Measurements from ENCODE around the gene PCSK5.

PCSK5 gene

GRCh38 chr9:76247426-76247825 is 357.0 kb downstream of the PCSK5 start:
- Histone ChIP-seq H3K9me3 (ENCODE audit: control insufficient read depth, insufficient read depth, low read length) (no peaks in the 10 kb centered on the region), H3K4me1 (ENCODE audit: control insufficient read depth, insufficient read depth, low read length) (no peaks in the 10 kb centered on the region), H3K27me3 (ENCODE audit: control insufficient read depth, insufficient read depth, low read length) (no peaks in the 10 kb centered on the region), H3K4me3 (ENCODE audit: low read length) (no peak overlapping the region), H3K27ac (ENCODE audit: low read length) (no peak overlapping the region), H3K36me3 (ENCODE audit: control insufficient read depth, insufficient read depth, low read length) (no peaks in the 10 kb centered on the region)
- no peak for DNase-seq (ENCODE audit: low read depth, low spot score)
- no CpG with 5 or more reads among the region's 2 CpGs for WGBS (ENCODE audit: insufficient coverage, insufficient read length)

DNA sequence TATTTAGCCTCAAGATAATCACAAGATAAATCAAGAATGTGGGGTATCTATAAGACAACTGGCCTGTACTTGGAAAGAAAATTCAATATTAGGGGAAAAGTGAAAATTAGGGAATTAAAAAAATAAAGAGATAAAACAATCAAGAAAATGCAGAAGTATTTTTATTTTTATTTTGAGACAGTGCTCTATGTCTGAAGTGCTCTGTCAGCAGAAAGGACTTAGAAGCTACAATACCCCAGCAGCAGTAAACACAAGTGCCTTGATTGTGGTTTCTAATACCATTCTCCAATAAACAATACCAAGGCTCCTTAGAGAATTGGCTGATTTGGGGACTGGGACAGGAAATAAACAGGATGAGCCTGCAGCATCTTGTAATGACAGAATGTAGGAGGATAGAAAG is 358.8 kb downstream of the PCSK5 start:
- no peak overlapping the region for H3K27ac ChIP-seq (ENCODE audit: low read length)
- no peaks in the 10 kb centered on the region for H3K27me3 ChIP-seq (ENCODE audit: control insufficient read depth, insufficient read depth, low read length)
- H3K9me3 ChIP-seq (ENCODE audit: control insufficient read depth, insufficient read depth, low read length), result no peaks in the 10 kb centered on the region
- H3K36me3 ChIP-seq (ENCODE audit: control insufficient read depth, insufficient read depth, low read length), result no peaks in the 10 kb centered on the region
- no peak overlapping the region for H3K4me3 ChIP-seq (ENCODE audit: low read length)
- H3K4me1 ChIP-seq (ENCODE audit: control insufficient read depth, insufficient read depth, low read length), result no peaks in the 10 kb centered on the region
- no peak for DNase-seq (ENCODE audit: low read depth, low spot score)

DNA sequence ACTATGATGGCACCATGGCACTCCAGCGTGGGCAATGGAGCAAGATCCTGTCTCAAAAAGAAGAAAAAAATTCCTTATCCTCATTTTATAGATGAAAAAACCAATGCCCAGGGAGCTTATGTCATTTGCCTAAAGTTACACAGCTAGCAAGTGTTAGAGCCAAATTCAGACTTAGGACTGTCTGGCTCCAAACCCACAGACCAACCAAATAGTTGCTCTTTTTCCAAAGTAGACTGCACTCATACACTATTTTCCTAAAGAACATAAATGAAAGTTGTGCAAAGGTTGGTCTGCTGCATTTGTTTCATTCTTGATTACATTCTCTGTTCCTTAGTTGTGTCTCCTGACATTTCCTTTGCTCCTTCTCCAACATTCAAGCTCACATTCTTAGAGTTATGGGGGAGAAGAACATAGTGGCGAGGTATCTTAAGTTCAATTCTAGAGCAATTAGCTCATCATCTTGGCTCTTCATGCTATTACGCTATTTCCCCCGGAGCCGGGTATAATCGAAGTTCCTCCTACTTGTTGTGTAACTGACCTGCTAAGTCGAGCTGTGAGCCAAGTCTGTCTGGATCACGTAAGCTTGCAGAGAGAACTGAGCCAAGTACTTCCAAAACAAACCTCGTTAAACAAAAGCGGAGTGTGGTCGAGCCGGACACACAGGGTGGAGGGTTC is 365.4 kb downstream of the PCSK5 start:
- H3K4me1 ChIP-seq (ENCODE audit: control insufficient read depth, insufficient read depth, low read length), result no peaks in the 10 kb centered on the region

DNA sequence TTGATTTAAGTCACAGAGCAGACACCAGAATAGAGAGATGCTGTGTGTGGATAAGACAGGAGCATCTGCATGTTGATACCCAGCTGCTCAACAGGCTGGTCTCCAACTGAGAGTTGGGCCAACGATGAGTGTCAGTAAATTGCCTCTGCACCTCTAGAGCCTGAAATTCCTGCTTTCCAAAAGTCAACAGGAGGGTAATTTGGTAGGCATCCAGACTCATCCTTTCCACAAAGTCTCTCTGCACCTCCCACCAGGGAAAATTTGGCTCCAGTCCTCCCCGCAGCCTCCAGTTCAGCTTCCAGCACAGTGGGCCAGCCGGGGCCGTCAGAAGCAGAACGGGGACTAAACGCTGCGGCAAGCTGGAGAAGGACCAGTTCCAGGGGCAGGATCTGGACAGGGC is 366.8 kb downstream of the PCSK5 start:
- Histone ChIP-seq H3K9me3 (ENCODE audit: control insufficient read depth, insufficient read depth, low read length) (no peaks in the 10 kb centered on the region), H3K4me3 (ENCODE audit: low read length) (no peak overlapping the region), H3K4me1 (ENCODE audit: control insufficient read depth, insufficient read depth, low read length) (no peaks in the 10 kb centered on the region), H3K36me3 (ENCODE audit: control insufficient read depth, insufficient read depth, low read length) (no peaks in the 10 kb centered on the region), H3K27me3 (ENCODE audit: control insufficient read depth, insufficient read depth, low read length) (no peaks in the 10 kb centered on the region), H3K27ac (ENCODE audit: low read length) (no peak overlapping the region)
- DNase-seq (ENCODE audit: low read depth, low spot score), result no peak
- WGBS (ENCODE audit: insufficient coverage, insufficient read length), result no CpG with 5 or more reads among the region's 7 CpGs

More for the DNA sequence above, 365.4 kb downstream of the PCSK5 start:
- H3K9me3 ChIP-seq (ENCODE audit: control insufficient read depth, insufficient read depth, low read length), result no peaks in the 10 kb centered on the region
- H3K36me3 ChIP-seq (ENCODE audit: control insufficient read depth, insufficient read depth, low read length), result no peaks in the 10 kb centered on the region
- no peak overlapping the region for H3K27ac ChIP-seq (ENCODE audit: low read length)
- no peak for DNase-seq (ENCODE audit: low read depth, low spot score)
- no peaks in the 10 kb centered on the region for H3K27me3 ChIP-seq (ENCODE audit: control insufficient read depth, insufficient read depth, low read length)
- no CpG with 5 or more reads among the region's 12 CpGs for WGBS (ENCODE audit: insufficient coverage, insufficient read length)
- no peak overlapping the region for H3K4me3 ChIP-seq (ENCODE audit: low read length)

GRCh38 chr9:76266649-76267283 is 376.3 kb downstream of the PCSK5 start:
- Histone ChIP-seq H3K4me1 (ENCODE audit: control insufficient read depth, insufficient read depth, low read length) (no peaks in the 10 kb centered on the region), H3K27ac (ENCODE audit: low read length) (no peak overlapping the region), H3K36me3 (ENCODE audit: control insufficient read depth, insufficient read depth, low read length) (no peaks in the 10 kb centered on the region), H3K4me3 (ENCODE audit: low read length) (no peak overlapping the region), H3K27me3 (ENCODE audit: control insufficient read depth, insufficient read depth, low read length) (no peaks in the 10 kb centered on the region; the same call in 1 of the 2 replicates), H3K9me3 (ENCODE audit: control insufficient read depth, insufficient read depth, low read length) (no peaks in the 10 kb centered on the region)
- no peak for DNase-seq (ENCODE audit: low read depth, low spot score)
- no CpG with 5 or more reads among the region's 1 CpG for WGBS (ENCODE audit: insufficient coverage, insufficient read length)

GRCh38 chr9:76267284-76267652 is 376.8 kb downstream of the PCSK5 start:
- H3K27me3 ChIP-seq (ENCODE audit: control insufficient read depth, insufficient read depth, low read length), result no peaks in the 10 kb centered on the region; the same call in 1 of the 2 replicates
- H3K4me1 ChIP-seq (ENCODE audit: control insufficient read depth, insufficient read depth, low read length), result no peaks in the 10 kb centered on the region
- H3K36me3 ChIP-seq (ENCODE audit: control insufficient read depth, insufficient read depth, low read length), result no peaks in the 10 kb centered on the region
- no peak overlapping the region for H3K4me3 ChIP-seq (ENCODE audit: low read length)
- no peak for DNase-seq (ENCODE audit: low read depth, low spot score)
- no peak overlapping the region for H3K27ac ChIP-seq (ENCODE audit: low read length)
- no peaks in the 10 kb centered on the region for H3K9me3 ChIP-seq (ENCODE audit: control insufficient read depth, insufficient read depth, low read length)
- WGBS (ENCODE audit: insufficient coverage, insufficient read length), result no CpG with 5 or more reads among the region's 3 CpGs

- Histone ChIP-seq H3K9me3 (ENCODE audit: control insufficient read depth, insufficient read depth, low read length) (no peaks in the 10 kb centered on the region), H3K4me3 (ENCODE audit: low read length) (no peak overlapping the region), H3K27ac (ENCODE audit: low read length) (no peak overlapping the region), H3K4me1 (ENCODE audit: control insufficient read depth, insufficient read depth, low read length) (no peaks in the 10 kb centered on the region), H3K27me3 (ENCODE audit: control insufficient read depth, insufficient read depth, low read length) (no peaks in the 10 kb centered on the region; the same call in 1 of the 2 replicates), H3K36me3 (ENCODE audit: control insufficient read depth, insufficient read depth, low read length) (no peaks in the 10 kb centered on the region)
- WGBS (ENCODE audit: insufficient coverage, insufficient read length), result no CpG with 5 or more reads among the region's 2 CpGs
- no peak for DNase-seq (ENCODE audit: low read depth, low spot score)
Measured at GRCh38 chr9:76269789-76270188, 379.3 kb downstream of the PCSK5 start.

DNA sequence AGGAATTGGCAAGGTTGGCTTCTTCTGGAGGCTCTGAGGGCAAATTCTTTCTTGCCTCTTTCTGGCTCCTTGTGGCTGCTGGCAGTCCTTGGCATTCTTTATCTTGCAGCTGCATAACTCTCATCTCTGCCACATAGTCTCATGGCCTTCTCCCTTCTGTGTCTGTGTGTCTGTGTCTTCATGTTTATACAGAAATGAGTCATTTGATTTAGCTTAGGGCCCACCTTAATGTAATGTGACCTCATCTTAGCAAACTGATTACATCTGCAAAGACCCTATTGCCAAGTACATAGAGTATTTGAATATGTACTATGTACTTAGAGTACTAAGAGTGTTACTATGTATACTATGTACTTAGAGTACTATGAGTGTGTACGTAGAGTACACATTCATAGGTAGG is 381.3 kb downstream of the PCSK5 start:
- no CpG with 5 or more reads among the region's 1 CpG for WGBS (ENCODE audit: insufficient coverage, insufficient read length)
- Histone ChIP-seq H3K36me3 (ENCODE audit: control insufficient read depth, insufficient read depth, low read length) (no peaks in the 10 kb centered on the region), H3K4me1 (ENCODE audit: control insufficient read depth, insufficient read depth, low read length) (no peaks in the 10 kb centered on the region), H3K27me3 (ENCODE audit: control insufficient read depth, insufficient read depth, low read length) (no peaks in the 10 kb centered on the region; the same call in 1 of the 2 replicates), H3K9me3 (ENCODE audit: control insufficient read depth, insufficient read depth, low read length) (no peaks in the 10 kb centered on the region), H3K27ac (ENCODE audit: low read length) (no peak overlapping the region), H3K4me3 (ENCODE audit: low read length) (no peak overlapping the region)
- DNase-seq (ENCODE audit: low read depth, low spot score), result no peak

DNA sequence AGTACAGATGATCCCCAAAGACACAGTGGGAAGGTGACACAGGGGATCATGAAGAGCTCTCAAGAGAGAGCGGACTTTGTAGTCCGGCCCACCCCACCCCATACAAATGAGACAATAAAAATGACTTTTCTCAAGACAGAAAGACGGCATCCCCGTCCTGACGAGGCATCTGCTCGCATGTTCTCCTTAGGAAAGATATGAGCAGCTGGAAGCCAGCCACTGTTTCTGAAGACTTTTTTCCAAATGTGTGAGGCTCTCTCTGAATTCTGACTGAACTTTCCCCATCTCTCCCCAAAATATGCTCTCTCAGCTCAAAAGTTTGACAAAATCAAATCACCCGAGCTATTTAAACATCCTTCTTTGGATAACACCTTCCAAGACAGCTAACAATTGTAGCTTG is 398.6 kb downstream of the PCSK5 start:
- H3K4me1 ChIP-seq (ENCODE audit: control insufficient read depth, insufficient read depth, low read length), result no peaks in the 10 kb centered on the region
- no CpG with 5 or more reads among the region's 7 CpGs for WGBS (ENCODE audit: insufficient coverage, insufficient read length)
- no peak for DNase-seq (ENCODE audit: low read depth, low spot score)
- H3K27me3 ChIP-seq (ENCODE audit: control insufficient read depth, insufficient read depth, low read length), result no peaks in the 10 kb centered on the region
- no peaks in the 10 kb centered on the region for H3K9me3 ChIP-seq (ENCODE audit: control insufficient read depth, insufficient read depth, low read length)
- H3K4me3 ChIP-seq (ENCODE audit: low read length), result no peak overlapping the region
- H3K36me3 ChIP-seq (ENCODE audit: control insufficient read depth, insufficient read depth, low read length), result no peaks in the 10 kb centered on the region
- H3K27ac ChIP-seq (ENCODE audit: low read length), result no peak overlapping the region

DNA sequence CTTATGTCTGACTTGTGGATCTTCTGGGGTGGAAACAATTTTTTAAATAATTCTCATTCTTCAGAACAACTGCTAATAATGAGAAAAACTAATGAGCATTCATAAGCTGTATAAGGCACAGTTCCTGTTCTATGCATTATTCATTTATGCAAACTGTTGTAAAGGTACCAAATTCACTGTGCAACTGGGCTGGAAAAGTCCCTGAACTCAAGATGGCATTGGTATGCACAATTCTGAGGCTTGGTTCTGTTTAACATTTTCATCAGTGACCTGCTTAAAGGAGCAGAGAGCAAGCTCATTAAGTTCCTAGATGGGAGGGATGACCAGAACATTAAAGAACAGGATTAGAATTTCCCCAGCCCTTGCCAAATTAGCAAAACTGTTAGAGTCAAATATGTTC is 399.2 kb downstream of the PCSK5 start:
- Histone ChIP-seq H3K4me3 (ENCODE audit: low read length) (no peak overlapping the region), H3K27ac (ENCODE audit: low read length) (no peak overlapping the region), H3K36me3 (ENCODE audit: control insufficient read depth, insufficient read depth, low read length) (no peaks in the 10 kb centered on the region), H3K9me3 (ENCODE audit: control insufficient read depth, insufficient read depth, low read length) (no peaks in the 10 kb centered on the region), H3K27me3 (ENCODE audit: control insufficient read depth, insufficient read depth, low read length) (no peaks in the 10 kb centered on the region), H3K4me1 (ENCODE audit: control insufficient read depth, insufficient read depth, low read length) (no peaks in the 10 kb centered on the region)
- no peak for DNase-seq (ENCODE audit: low read depth, low spot score)

GRCh38 chr9:76290555-76290954 is 400.1 kb downstream of the PCSK5 start:
- Histone ChIP-seq H3K27ac (ENCODE audit: low read length) (no peak overlapping the region), H3K4me1 (ENCODE audit: control insufficient read depth, insufficient read depth, low read length) (no peaks in the 10 kb centered on the region), H3K36me3 (ENCODE audit: control insufficient read depth, insufficient read depth, low read length) (no peaks in the 10 kb centered on the region), H3K27me3 (ENCODE audit: control insufficient read depth, insufficient read depth, low read length) (no peaks in the 10 kb centered on the region), H3K4me3 (ENCODE audit: low read length) (no peak overlapping the region), H3K9me3 (ENCODE audit: control insufficient read depth, insufficient read depth, low read length) (no peaks in the 10 kb centered on the region)
- no CpG with 5 or more reads among the region's 2 CpGs for WGBS (ENCODE audit: insufficient coverage, insufficient read length)
- no peak for DNase-seq (ENCODE audit: low read depth, low spot score)

Data from iPS DF 6.9 (cell line).